Femur (tissue), 1 donor: Measurements from ENCODE around the gene LEKR1.
"Not testable (repeated sequence)": the region's sequence is repeated elsewhere in the genome, so short reads cannot be mapped to it uniquely, and the experiment has no call there.

ENCODE experiments used
- DNase-seq: peaks from one replicate; pipeline ENCODE4 v3.0.0-alpha.2; 2017

The LEKR1 gene

DNA sequence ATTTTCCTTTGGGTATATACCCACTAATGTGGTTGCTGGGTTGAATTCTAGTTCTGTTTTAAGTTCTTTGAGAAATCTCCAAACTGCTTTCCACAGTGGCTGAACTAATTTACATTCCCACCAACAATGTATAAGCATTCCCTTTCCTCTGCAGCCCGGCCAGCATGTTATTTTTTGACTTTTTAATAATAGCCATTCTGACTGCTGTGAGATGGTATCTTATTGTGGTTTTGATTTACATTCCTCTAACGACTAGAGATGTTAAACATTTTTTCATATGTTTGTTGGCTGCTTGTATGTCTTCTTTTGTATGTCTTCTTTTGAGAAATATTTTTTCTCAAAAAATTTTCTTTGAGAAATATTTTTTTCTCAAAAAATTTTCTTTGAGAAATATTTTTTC, 84.7 kb downstream of the LEKR1 start:
- not testable (repeated sequence) for DNase-seq

DNA sequence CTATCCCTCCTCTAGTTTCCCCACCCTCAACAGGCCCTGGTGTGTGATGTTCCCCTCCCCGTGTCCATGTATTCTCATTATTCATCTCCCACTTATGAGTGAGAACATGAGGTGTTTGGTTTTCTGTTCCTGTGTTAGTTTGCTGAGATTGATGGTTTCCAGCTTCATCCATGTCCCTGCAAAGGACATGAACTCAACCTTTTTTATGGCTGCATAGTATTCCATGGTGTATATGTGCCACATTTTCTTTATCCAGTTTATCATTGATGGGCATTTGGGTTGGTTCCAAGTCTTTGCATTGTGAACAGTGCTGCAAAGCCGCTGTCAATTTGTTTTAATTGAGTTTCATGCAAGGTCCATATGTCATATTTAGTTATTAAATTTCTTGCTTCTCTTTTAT, 88.1 kb downstream of the LEKR1 start:
- not testable (repeated sequence) for DNase-seq

DNA sequence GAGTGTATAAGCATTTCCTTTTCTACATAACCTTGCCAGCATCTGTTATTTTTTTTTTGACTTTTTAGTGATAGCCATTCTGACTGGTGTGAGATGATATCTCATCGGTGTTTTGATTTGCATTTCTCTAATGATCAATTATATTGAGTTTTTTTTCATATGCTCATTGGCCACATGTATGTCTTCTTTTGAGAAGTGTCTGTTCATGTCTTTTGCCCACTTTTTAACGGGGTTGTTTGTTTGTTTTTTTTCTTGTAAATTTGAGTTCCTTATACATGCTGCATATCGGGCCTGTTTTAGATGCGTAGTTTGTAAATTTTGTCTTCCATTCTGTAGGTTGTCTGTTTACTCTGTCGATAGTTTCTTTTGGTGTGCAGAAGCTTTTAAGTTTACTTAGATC, 89.2 kb downstream of the LEKR1 start:
- DNase-seq: no peak

DNA sequence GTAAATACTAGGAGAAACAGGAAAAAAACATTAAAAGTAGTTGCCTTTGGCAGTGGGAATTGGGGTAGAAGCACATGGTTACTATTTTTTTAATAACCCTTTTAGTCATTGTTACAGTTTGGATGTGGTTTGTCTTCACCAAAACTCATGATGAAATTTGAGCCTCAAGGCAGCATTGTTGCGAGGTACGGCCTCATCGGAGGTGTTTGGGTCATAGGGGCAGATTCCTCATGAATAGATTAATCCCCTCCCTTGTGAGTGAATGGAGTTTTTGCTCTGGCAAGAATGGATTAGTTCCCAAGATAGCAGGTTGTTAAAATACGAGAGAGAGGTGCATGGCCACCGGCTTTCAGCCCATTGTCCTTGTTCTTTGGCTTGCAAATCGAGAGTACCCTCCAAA, 92.6 kb downstream of the LEKR1 start:
- no peak for DNase-seq

DNA sequence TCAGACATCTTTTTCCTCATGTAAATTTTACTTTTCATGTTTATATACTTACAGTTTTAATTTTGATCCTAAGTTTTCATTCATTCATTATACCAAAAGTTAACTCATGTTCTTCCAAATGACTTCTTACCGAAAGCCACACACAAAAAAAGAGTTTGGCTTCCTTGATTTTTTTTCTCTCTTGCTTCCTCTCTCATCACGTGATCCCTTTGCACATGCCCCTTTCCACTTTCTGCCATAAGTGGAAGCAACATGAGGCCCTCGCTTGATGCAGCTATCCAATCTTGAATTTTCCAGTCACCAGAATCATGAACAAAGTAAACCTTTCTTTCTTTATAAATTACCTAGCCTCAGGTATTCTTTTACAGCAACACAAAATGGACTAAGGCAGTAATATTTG, 93.7 kb downstream of the LEKR1 start:
- DNase-seq: no peak

DNA sequence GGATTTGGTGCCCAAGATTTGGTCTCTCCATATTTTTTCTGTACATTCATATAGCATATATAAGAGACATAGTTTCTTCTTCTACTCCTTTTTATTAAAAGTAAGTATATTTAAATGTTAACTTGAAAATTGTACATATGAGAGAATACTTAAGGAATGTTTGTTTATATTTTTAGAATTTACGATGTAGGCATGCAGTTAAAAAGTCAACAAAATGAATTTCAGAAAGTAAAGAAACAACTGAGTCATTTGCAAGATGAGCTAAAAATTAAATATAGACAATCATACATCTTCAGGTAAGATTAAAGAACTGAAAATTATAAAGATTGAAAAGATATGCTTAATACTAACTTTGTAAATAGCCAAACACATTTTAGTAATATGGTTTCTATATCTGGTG, 94.2 kb downstream of the LEKR1 start:
- DNase-seq: no peak

DNA sequence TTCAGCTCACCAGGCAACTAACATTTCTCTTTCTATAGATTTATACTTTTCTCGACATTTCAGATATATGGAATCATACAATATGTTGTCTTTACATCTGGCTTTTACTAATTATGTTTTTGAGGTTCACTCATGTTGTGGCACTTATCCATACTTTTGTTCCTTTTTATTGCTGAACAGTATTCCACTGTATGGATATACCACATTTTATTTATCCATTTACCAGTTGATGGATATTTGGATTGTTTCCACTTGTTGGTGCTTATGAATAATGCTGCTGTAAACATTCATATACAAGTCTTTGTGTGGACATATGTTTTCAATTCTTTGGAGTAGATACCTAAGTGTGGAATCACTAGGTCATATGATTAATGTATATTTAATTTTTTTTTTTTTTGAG, 97.2 kb downstream of the LEKR1 start:
- DNase-seq: no peak

DNA sequence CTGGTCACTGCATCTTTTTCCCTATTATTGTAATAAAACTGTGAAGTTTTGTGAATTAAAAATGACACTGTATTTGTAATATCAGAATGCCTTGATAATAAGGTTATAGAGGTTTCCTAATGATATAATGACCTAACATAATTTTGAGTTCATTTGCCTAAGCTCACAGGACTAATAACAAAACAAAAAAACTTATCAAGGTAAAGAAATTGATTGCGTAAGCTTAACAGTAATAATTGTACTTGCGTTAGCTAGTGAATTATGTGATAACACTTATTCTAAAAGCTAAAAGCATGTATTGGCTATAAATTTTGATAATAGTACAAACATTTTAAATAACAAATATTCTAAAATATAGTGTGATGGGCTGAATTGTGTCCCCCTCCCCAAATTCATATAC, 112.6 kb downstream of the LEKR1 start:
- DNase-seq: no peak

DNA sequence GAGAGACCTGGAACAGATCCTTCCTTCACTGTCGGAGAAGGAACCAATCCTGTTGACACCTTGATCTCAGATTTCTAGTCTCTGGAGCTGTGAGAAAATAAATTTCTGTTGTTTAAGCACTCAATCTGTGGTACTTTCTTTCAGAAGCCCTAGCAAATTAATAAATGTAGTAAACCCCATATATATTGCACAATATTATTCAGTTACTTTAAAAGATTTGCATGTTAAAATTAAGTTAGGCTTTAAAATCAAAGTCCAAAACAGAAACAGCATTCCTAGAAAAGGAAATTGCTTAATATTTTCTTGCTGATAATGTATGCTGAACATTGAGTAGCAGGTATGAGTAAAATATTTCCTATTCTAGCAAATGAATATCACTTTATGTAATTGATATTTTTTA, 113.2 kb downstream of the LEKR1 start:
- no peak for DNase-seq

DNA sequence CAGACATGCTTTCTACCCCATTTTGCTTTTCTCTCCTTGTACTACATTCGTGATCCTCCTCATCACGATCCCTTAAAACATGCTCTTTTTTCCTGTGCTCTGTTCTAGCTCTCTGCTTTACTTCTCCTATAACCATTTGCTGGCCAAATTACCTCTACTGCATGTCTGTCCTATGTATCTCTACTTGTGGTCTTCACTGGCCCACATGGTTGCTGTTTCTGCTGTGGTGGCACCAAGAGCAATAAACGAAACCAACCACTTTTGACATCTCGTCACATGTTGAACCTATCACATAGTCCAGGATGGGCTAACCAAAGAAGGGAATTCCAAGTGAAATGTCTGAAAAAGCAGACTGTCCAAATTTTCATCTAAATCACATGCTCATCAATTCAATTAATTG, 115.2 kb downstream of the LEKR1 start:
- DNase-seq: no peak

DNA sequence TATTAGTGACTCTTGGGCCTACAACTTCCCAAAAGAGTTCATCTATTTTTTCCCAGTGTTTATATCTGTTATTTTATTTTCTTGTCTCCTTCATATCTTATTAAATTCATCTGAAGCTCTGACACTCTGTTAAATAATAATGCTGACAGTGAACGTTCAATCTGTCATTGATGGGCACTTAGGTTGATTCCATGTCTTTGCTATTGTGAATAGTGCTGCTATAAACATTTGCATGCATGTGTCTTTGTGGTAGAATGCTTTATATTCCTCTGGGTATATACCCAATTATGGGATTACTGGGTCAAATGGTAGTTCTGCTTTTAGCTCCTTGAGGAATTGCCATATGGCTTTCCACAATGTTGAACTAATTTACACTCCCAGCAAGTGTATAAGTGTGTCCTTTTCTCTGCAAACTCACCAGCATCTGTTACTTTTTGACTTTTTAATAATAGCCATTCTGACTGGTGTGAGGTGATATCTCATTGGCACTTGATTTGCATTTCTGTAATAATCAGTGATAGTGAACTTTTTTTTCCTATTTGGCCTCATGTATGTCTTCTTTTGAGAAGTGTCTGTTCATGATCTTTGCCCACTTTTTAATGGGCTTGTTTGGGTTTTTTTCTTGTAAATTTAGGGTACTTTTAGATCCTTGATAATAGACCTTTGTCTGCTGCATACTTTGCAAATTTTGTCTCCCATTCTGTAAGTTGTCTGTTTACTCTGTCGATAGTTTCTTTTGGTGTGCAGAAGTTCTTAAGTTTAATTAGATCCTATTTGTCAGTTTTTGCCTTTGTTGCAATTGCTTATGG, 122.5 kb downstream of the LEKR1 start:
- DNase-seq: no peak

DNA sequence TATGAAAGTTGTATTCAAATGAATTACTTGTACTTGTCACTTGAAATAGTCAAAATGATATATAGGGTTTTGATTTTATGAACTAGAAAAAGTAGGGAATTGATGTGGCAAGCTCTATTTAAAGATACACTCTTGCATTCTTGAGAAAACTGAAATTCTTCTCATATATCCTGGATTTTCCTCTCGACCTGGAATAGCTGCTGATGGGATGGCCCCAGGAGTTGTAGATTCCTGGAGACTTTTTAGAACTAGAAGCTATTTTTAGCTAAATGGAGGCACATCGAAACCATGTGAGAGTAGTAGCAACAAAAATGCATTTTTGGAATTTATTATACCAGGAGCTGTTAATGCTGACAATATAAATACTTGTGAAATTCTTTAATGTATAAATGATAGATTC, 125.9 kb downstream of the LEKR1 start:
- no peak for DNase-seq

DNA sequence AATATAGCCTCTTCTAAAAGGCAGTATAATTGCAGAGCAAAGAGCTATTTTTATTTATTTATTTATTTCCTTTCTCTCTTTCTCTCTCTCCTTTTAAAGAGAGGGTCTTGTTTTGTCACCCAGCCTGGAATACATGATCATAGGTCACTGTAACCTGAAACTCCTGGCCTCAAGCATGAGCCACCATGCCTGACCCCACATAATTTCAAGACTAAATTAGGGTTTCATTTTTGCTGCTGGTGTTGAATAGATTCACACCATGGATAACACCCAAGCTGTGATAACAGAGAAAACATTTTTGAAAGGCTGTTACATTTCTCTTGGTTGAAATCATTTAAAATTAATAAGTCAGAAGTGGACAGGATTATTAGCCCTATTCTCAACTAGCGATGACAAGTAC, 131.6 kb downstream of the LEKR1 start:
- no peak for DNase-seq

DNA sequence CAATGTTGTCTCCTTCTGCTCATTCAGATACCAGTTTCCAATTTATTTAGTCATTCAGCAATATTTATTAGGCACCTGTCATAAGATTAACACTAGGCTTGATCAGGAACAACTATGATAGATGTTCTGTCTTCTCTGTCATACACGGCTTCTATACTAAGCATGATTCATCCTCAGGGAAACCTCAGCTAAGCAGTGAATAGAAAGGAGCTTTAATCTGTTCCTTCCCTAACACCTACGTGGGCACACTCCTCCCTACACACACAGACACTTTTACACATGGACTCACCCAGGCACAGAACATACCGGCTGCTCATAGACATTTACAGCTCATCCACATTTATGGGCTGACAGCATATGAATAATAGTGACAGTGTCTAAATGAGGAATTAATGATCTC, 136.9 kb downstream of the LEKR1 start:
- no peak for DNase-seq

DNA sequence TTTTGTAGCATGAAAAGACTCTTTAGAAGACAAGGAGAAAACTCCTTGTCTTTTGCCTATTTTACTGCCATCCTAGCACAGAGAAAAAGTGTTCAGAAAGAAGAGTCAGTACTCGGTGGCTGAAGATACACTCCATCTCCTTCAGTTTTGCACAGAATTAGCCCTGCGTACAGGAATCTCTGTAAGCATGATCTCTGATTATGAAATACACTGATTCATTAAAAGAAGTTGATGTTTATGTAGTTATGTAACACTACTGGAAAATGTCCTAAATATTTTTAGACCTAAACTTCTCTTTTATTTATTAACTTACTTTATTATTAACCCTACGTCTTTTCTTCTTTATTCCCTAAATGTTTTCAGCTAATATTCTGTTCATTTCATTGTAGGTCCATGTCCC, 138.4 kb downstream of the LEKR1 start:
- DNase-seq: no peak

DNA sequence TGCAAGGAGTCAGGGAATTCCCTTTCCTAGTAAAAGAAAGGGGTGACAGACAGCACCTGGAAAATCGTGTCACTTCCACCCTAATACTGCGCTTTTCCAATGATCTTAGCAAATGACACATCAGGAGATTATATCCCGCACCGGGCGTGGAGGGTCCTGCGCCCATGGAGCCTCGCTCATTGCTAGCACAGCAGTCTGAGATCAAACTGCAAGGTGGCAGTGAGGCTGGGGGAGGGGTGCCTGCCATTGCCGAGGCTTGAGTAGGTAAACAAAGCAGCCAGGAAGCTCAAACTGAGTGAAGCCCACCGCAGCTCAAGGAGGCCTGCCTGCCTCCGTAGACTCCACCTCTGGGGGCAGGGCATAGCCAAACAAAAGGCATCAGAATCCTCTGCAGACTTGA, 140.2 kb downstream of the LEKR1 start:
- DNase-seq: not testable (repeated sequence)

DNA sequence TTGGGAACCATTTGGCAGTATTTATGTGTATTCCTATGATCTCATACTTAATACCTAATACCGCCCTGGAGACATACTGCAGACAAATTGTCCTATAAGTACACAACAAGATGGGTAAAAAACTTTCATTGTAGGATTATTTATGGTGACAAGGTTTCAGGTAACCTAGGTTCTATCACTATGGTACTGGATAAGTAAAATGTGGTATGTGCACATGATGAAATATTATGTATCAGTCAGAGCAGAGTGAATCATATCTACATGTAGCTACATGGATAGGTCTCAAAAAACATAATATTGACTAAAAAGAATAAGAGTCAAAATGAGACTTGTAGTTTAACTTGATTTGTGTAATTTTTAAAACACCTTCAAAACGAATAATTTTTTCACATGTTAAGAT, 147.8 kb downstream of the LEKR1 start:
- no peak for DNase-seq

DNA sequence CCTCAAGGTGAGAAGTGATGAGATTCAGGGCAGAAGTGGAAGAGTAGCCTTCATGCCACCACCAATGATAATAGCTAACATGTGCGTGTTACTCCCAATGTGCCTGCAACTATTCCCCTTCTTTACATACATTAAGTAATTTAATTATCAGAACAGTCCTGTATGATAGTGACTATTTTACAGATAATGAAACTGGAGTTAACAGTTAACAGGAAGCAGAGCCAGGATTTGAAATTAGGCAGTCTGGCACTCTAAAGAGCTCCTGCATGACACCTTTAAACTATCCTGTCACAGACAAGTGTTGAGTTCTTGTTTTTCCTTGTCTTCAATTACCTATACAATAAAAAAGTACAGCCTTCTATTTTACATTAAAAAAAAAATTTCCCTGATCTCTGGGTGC, 148.8 kb downstream of the LEKR1 start:
- no peak for DNase-seq

DNA sequence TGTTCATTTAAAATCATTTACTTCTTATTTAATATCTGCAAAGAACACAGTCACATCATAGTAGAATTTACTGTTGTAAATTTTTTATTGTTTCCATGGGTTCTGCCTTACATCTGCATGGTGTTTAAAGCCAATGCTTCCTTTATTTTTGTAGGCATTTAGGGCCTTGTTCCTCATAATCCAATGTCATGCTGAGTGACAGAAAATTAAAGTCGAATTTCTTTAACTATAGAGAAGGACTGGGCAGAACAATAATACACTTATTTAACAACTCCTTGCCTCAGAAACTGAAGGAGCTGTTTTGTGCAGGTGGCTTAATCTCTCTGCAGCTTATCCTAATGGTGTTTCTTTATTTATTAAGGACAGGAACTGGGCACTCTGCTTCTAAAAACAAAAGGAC, 149.6 kb downstream of the LEKR1 start:
- DNase-seq: no peak

DNA sequence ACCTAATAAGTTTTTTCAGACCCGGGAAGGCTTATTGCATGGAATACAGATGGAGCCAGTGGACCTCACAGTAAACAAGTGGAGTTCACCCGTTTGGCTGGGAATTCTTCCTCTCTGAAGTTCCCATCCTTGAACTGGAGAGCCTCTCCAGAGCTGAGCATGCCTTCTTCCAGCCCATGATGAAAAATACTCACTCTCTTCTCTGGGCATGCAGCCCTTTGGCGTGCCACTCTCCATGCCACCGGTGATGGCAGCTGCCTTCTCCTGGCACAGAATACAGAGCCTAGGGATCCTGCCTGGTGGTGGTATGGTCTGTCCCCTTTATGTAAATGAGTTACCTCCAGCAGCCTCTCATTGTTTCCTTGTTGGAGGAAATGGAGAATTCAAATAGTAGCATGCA, 150.8 kb downstream of the LEKR1 start:
- DNase-seq: no peak

DNA sequence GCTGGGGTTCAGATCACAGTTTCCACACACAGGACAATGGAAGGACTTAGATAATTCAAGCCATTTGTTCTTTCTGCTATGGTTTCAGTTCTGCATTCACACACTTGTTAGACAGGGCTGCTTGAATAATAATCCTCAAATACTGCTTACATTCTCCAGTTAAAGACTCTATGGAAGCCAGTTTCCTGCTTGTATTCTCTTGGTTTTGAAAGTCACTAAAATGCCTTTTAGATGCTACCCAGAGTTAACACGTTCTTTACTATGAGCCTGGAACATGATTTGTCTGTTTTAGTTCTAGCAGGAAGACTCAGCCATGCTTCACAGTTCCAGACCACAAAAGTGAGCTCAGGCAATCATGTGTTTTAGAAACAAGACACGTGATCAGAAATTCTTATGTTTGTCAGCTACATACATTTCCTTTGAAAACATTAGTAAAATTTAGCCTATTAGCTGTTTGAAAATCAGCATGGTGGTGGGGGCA, 152.4 kb downstream of the LEKR1 start:
- no peak for DNase-seq

DNA sequence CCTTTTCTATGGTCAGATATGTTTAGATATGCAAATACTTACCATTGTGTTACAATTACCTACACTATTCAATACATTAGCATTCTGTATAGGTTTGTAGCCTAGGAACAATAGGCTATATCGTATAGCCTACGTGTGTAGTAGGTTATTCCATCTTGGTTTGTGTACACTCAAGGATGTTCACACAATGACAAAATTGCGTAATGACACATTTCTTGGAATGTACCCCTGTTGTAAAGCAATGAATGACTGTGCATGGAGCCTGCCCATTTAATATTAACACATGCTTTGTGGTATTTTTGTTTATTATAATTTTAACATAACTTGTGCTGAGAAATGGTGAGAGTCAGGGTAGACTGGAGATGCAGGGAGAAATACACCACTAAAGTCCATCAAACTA, 154.9 kb downstream of the LEKR1 start:
- no peak for DNase-seq

DNA sequence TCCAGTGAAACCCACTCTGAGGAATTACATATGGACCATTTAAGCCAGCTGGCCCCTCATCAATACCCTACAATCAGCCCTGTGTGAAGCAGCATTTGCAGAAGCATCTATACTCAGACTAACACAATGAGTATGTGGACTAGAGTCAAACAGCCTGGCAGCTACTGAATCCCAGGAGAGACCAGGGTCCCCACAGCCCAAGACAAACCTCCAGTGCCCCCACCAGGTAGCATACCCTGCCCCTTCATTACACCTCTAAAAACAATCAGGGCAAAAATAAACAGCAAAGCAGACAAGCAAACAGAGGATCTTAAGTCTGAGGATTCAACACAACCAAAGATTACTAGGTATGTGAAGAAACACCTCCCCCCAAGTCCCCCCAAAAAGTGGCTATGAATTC, 157.4 kb downstream of the LEKR1 start:
- DNase-seq: no peak

DNA sequence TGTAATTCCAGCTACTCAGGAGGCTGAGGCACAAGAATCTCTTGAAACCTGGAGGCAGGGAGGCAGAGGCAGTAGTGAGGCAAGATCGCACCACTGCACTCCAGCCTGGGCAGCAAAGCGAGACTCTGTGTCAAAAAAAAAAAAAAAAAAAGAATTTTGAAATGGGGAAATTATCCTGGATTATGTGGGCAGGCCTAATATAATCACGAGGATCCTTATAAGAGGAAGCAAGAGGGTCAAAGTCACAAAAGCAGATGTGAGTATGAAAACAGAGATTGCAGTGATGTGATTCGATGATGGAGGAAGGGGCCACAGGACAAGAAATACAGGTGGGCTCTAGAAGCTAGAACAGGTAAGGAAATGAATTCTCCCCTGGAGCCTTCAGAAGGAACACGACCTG, 159.6 kb downstream of the LEKR1 start:
- DNase-seq: no peak

DNA sequence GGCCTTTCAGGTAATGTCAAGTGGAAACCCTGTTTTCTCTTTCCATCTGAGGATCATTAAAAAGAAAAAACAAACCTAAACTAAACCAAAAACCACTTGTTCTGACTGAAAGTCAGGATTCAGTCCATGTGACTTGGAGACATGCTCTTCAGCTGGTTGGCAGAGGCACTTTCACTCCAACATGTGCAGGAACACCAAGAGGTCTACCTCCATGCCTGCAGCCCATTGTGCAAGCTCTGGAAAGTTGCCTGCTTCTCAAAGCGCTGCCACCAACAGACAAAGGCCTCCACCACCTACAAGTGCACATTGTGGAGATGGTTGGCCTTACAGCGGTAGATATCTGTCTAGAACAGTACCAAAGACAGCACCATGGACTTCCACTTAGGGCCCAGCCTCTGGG, 161.8 kb downstream of the LEKR1 start:
- DNase-seq: no peak
